Mammary epithelial cell (primary cell): ENCODE data around the gene GRIPAP1.

Experiments
- EZH2 ChIP-seq: IDR thresholded peaks from 2 replicates; pipeline ENCODE4 v1.6.1; 2012; ENCODE audit warnings: low read length, inconsistent platforms, borderline replicate concordance
- TF ChIP-seq, protein P1 (sequence below), 2 donors: IDR thresholded peaks in 1 of 2; conservative IDR thresholded peaks in 1 of 2; 2 replicates each; pipeline ENCODE4 v1.5.1; 2011 to 2012; ENCODE audit warnings: inconsistent platforms in 2 of 2, low read length in 2 of 2, mild to moderate bottlenecking in 2 of 2, control low read depth in 1 of 2, low read depth in 1 of 2; ENCODE audit not compliant: insufficient read depth in 1 of 2; ENCODE audit errors: extremely low read depth in 1 of 2

DNA sequence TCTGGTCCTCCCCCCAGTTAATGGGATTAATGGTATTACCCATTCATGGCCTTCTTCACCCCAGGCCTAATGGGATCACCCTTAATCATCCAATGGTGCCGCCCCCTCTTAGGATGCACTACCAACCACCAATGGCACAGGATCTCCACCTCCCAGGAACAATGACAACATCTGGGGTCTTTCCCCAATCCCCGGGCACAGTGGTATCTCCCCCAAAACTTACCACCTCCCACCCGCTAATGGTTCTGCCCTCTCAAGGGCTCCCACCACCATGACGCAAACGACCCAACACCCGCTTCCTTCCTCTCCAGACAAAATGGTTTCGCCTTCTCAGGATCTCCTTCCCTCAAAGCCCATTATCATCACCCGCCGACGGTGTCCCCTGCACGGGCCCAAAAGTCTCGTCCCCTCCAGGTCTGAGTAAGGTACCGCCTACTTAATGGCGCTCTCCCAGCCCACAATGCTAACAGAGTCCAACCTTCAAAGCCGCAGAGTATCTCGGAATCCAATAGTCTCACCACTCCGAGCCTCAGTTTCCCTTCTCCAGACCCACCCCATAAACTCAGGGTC is 458 bp downstream of the GRIPAP1 start:
- TF ChIP-seq EZH2, result no peak
- TF ChIP-seq, protein P1, sequence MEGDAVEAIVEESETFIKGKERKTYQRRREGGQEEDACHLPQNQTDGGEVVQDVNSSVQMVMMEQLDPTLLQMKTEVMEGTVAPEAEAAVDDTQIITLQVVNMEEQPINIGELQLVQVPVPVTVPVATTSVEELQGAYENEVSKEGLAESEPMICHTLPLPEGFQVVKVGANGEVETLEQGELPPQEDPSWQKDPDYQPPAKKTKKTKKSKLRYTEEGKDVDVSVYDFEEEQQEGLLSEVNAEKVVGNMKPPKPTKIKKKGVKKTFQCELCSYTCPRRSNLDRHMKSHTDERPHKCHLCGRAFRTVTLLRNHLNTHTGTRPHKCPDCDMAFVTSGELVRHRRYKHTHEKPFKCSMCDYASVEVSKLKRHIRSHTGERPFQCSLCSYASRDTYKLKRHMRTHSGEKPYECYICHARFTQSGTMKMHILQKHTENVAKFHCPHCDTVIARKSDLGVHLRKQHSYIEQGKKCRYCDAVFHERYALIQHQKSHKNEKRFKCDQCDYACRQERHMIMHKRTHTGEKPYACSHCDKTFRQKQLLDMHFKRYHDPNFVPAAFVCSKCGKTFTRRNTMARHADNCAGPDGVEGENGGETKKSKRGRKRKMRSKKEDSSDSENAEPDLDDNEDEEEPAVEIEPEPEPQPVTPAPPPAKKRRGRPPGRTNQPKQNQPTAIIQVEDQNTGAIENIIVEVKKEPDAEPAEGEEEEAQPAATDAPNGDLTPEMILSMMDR (conservative IDR thresholded peaks at IDR 0.05 in 1 of 2, IDR thresholded peaks at IDR 0.05 in 1 of 2; ENCODE audit: extremely low read depth in 1 of 2, insufficient read depth in 1 of 2, low read depth in 1 of 2, low read length in 2 of 2), result no peak
